Ishikawa (cell line): ENCODE data around the gene NFAM1.

Experiments
- CEBPB ChIP-seq: IDR thresholded peaks from 2 replicates; pipeline ENCODE4 v1.6.1; 2012
- CREB1 ChIP-seq: IDR thresholded peaks from 2 replicates; pipeline ENCODE4 v1.6.1; 2012; ENCODE audit warnings: low read depth
- EGR1 ChIP-seq: IDR thresholded peaks from 2 replicates; pipeline ENCODE4 v1.6.1; 2012
- EP300 ChIP-seq: IDR thresholded peaks from 2 replicates; pipeline ENCODE4 v1.6.1; 2012; ENCODE audit warnings: borderline replicate concordance
- FOXM1 ChIP-seq: IDR thresholded peaks from 2 replicates; pipeline ENCODE4 v1.6.1; 2012; ENCODE audit warnings: low read depth, borderline replicate concordance
- MAX ChIP-seq: IDR thresholded peaks from 2 replicates; pipeline ENCODE4 v1.6.1; 2012
- NFIC ChIP-seq: IDR thresholded peaks from 2 replicates; pipeline ENCODE4 v1.6.1; 2012
- RAD21 ChIP-seq: IDR thresholded peaks from 2 replicates; pipeline ENCODE4 v1.6.1; 2012; ENCODE audit warnings: low read depth
- REST ChIP-seq: IDR thresholded peaks from 2 replicates; pipeline ENCODE4 v1.6.1; 2012; ENCODE audit warnings: low read depth, mild to moderate bottlenecking
- TAF1 ChIP-seq: IDR thresholded peaks from 2 replicates; pipeline ENCODE4 v1.6.1; 2012; ENCODE audit warnings: low read depth, mild to moderate bottlenecking
- TCF12 ChIP-seq: IDR thresholded peaks from 2 replicates; pipeline ENCODE4 v1.6.1; 2012; ENCODE audit warnings: low read depth
- TEAD4 ChIP-seq: IDR thresholded peaks from 2 replicates; pipeline ENCODE4 v1.6.1; 2012
- USF1 ChIP-seq: IDR thresholded peaks from 2 replicates; pipeline ENCODE4 v1.6.1; 2012
- YY1 ChIP-seq: IDR thresholded peaks from 2 replicates; pipeline ENCODE4 v1.6.1; 2012; ENCODE audit warnings: low read depth
- ZBTB7A ChIP-seq: IDR thresholded peaks from 2 replicates; pipeline ENCODE4 v1.6.1; 2012; ENCODE audit warnings: low read depth

Gene NFAM1

GRCh38 chr22:42375982-42376381 is 56.2 kb downstream of the NFAM1 start:
- TF ChIP-seq EGR1: no peak
- TF ChIP-seq USF1: peak; percentile 79

GRCh38 chr22:42372976-42373375 is 59.2 kb downstream of the NFAM1 start:
- TF ChIP-seq ZBTB7A (no peak), MAX (no peak), TEAD4 (no peak), RAD21 (no peak), REST (no peak), YY1 (no peak), EP300 (no peak), TCF12 (no peak), EGR1 (no peak), CREB1 (no peak), TAF1 (no peak), USF1 (no peak), NFIC (no peak), CEBPB (no peak), FOXM1 (no peak)

GRCh38 chr22:42371501-42371900 is 60.7 kb downstream of the NFAM1 start:
- TF ChIP-seq TAF1 (no peak), CEBPB (no peak), TEAD4 (no peak)

GRCh38 chr22:42371099-42371498 is 61.1 kb downstream of the NFAM1 start:
- TF ChIP-seq CEBPB (no peak), MAX (no peak), RAD21 (no peak), EP300 (no peak), EGR1 (no peak), TAF1 (no peak), USF1 (no peak), ZBTB7A (no peak), CREB1 (no peak), NFIC (no peak), TCF12 (no peak), YY1 (no peak), FOXM1 (no peak), TEAD4 (no peak), REST (no peak)

- TF ChIP-seq RAD21: no peak
- no peak for TF ChIP-seq TEAD4
- TF ChIP-seq FOXM1: no peak
- no peak for TF ChIP-seq CEBPB
- TF ChIP-seq TAF1: 0 out of 2 replicates have a peak, but pooled peaks have one; percentile 50
- no peak for TF ChIP-seq REST
Measured at GRCh38 chr22:42369250-42370041, 62.8 kb downstream of the NFAM1 start.
